ENCODE results near the gene LMNTD2. TPM values are rescaled to one million over a fixed set of nuclear protein-coding genes. Genes with fewer than 3 reads are reported as not detected.
A peak's percentile ranks its signal among the peaks of the same experiment; 100 is the strongest.
"Not testable (repeated sequence)": the region's sequence is repeated elsewhere in the genome, so short reads cannot be mapped to it uniquely, and the experiment has no call there.

LMNTD2 gene
- total and polyA plus RNA-seq, 4 donors, result 0.79 to 7.6 (median 3.3) TPM

- DNase-seq (ENCODE audit: low read depth in 4 of 6, low spot score in 6 of 6), result no peak
- peak overlapping the region; percentile 85 for H3K4me3 ChIP-seq (ENCODE audit: low read depth, low read length)
- no peak overlapping the region for H3K27ac ChIP-seq (ENCODE audit: low read depth, low read length)
- WGBS (ENCODE audit: insufficient coverage), result 9% methylated on average over 43 of the region's 48 CpGs
- peaks cover 45% of the 10 kb centered on the region for H3K4me1 ChIP-seq (ENCODE audit: control insufficient read depth, insufficient read depth, low read length)
- H3K9me3 ChIP-seq (ENCODE audit: control insufficient read depth, insufficient read depth, low read length), result no peaks in the 10 kb centered on the region
- peaks cover 8% of the 10 kb centered on the region for H3K27me3 ChIP-seq (ENCODE audit: control insufficient read depth, insufficient read depth, low read length)
- H3K36me3 ChIP-seq (ENCODE audit: control insufficient read depth, insufficient read depth, low read length), result peaks cover 28% of the 10 kb centered on the region
Measured at GRCh38 chr11:576811-577610, 16.5 kb upstream of the LMNTD2 start.

DNA sequence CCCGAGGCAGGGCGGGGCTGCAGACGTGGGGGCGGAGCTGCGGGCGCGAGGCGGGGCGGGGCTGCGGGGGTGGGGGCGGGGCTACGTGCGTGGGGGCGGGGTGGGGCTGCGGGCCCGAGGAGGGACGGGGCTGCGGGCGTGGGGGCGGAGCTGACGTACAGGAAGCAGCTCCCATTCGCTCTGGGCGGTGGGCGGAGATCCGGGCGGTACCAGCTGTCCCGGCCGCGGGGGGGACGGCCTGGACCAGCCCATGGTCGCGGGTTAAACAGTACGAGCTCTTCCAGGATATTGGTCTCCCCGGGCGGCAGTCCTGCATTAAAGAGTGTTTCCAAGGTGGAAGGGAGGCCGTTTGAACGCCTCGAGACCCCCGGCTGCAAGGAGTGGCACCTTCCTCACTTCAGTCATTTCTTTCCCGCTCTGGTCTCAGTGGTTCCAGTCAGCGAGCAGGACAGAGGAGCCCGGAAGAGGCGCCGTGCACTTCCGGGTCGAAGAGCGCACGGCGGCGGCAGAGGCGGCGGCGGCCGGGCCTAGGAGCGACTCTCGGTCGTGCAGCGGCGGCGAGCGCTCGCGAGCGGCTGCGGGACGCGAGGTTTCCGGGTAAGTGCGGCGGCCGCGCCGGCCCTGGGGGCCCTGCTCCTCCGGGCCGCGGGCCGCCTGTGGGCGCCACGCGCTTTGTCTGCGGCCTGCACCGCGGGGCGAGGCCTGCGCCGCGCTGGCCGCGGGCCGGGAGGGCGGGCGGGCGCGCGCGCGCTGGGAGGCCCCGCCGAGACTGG, 15.6 kb upstream of the LMNTD2 start, which contains the start of gene PHRF1:
Gene PHRF1, plus strand, starts transcription at position 475 of the 773 bp plus-strand sequence. CDS start 5,043 bp downstream, outside the sequence.
- Histone ChIP-seq H3K4me1 (ENCODE audit: control insufficient read depth, insufficient read depth, low read length) (peaks cover 45% of the 10 kb centered on the region), H3K9me3 (ENCODE audit: control insufficient read depth, insufficient read depth, low read length) (no peaks in the 10 kb centered on the region), H3K27ac (ENCODE audit: low read depth, low read length) (peak within 1 kb of the TSS; percentile 94), H3K36me3 (ENCODE audit: control insufficient read depth, insufficient read depth, low read length) (peaks cover 20% of the 10 kb centered on the region), H3K27me3 (ENCODE audit: control insufficient read depth, insufficient read depth, low read length) (peaks cover 8% of the 10 kb centered on the region), H3K4me3 (ENCODE audit: low read depth, low read length) (peak within 1 kb of the TSS; percentile 89)
- DNase-seq (ENCODE audit: low read depth in 4 of 6, low spot score in 6 of 6), result peak; percentile 79 to 98 (median 90)
- under 1% methylated on average over 78 of the region's 99 CpGs for WGBS (ENCODE audit: insufficient coverage)

DNA sequence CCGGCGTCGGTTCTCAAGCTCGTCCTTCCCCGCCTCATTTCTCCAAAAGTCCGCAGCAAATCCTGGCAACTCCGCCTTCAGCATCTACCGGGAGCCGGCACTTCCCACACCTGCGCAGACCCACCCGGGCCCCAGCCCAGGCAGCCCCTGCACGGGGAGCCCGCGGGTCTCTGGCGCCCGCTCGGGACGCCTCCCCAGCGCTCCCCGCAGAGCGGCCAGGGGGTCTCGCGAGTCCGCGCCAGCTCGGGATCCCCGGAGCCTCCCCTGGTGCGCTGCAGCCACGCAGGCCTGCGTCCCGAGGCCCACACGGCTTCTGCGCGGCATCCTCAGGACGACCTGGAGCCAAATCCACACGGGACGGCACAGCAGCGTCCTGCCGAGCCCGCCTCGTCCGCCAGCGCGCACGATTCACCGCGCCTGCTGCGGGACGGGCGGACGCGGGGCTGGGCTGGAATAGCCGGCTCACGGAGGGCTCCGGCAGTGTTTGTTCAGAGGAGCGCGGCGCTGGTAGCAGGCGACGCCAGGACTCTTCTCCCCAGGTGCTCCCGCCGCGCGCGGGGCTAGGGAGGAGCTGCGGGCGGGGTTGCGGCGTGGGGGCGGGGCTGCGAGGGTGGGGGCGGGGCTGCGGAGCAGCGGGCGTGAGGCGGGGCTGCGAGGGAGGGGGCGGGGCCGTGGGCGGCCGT, 14.9 kb upstream of the LMNTD2 start:
- peak in 2 of 6 donors; percentile 55 to 85 for DNase-seq (ENCODE audit: low read depth in 4 of 6, low spot score in 6 of 6)
- H3K27ac ChIP-seq (ENCODE audit: low read depth, low read length), result no peak overlapping the region

GRCh38 chr11:574632-575312, 14.2 kb upstream of the LMNTD2 start:
- H3K9me3 ChIP-seq (ENCODE audit: control insufficient read depth, insufficient read depth, low read length), result no peaks in the 10 kb centered on the region
- no peak overlapping the region for H3K27ac ChIP-seq (ENCODE audit: low read depth, low read length)
- 18% methylated on average over 24 of the region's 25 CpGs for WGBS (ENCODE audit: insufficient coverage)
- DNase-seq (ENCODE audit: low read depth in 4 of 6, low spot score in 6 of 6), result no peak
- peaks cover 8% of the 10 kb centered on the region for H3K27me3 ChIP-seq (ENCODE audit: control insufficient read depth, insufficient read depth, low read length)
- peaks cover 43% of the 10 kb centered on the region for H3K4me1 ChIP-seq (ENCODE audit: control insufficient read depth, insufficient read depth, low read length)
- peak overlapping the region; percentile 57 for H3K4me3 ChIP-seq (ENCODE audit: low read depth, low read length)
- peaks cover 18% of the 10 kb centered on the region for H3K36me3 ChIP-seq (ENCODE audit: control insufficient read depth, insufficient read depth, low read length)

More for the DNA sequence above, 14.9 kb upstream of the LMNTD2 start:
- peaks cover 45% of the 10 kb centered on the region for H3K4me1 ChIP-seq (ENCODE audit: control insufficient read depth, insufficient read depth, low read length)
- WGBS (ENCODE audit: insufficient coverage), result under 1% methylated on average over 54 of the region's 81 CpGs
- peaks cover 18% of the 10 kb centered on the region for H3K36me3 ChIP-seq (ENCODE audit: control insufficient read depth, insufficient read depth, low read length)
- peak overlapping the region; percentile 57 for H3K4me3 ChIP-seq (ENCODE audit: low read depth, low read length)
- no peaks in the 10 kb centered on the region for H3K9me3 ChIP-seq (ENCODE audit: control insufficient read depth, insufficient read depth, low read length)
- peaks cover 8% of the 10 kb centered on the region for H3K27me3 ChIP-seq (ENCODE audit: control insufficient read depth, insufficient read depth, low read length)

DNA sequence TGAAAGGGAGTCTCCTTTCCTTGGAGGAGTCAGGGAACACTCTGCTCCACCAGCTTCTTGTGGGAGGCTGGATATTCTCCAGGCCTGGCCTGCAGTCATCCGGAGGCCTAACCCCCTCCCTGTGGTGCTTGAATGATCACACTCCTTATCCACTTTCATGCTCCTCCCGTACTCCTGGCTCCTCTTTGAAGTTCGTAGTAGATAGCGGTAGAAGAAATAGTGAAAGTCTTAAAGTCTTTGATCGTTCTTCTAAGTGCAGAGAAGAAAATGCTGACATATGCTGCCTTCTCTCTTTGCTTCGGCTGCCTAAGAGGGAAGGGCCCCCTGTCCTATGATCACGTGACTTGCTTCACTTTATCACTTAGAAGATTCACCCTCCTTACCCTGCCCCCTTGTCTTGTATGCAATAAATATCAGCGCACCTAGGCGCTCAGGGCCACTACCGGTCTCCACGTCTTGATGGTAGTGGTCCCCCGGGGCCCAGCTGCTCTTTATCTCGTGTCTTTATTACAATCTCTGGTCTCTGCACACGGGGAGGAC, 13.6 kb upstream of the LMNTD2 start:
- H3K27ac ChIP-seq (ENCODE audit: low read depth, low read length), result not testable (repeated sequence)

DNA sequence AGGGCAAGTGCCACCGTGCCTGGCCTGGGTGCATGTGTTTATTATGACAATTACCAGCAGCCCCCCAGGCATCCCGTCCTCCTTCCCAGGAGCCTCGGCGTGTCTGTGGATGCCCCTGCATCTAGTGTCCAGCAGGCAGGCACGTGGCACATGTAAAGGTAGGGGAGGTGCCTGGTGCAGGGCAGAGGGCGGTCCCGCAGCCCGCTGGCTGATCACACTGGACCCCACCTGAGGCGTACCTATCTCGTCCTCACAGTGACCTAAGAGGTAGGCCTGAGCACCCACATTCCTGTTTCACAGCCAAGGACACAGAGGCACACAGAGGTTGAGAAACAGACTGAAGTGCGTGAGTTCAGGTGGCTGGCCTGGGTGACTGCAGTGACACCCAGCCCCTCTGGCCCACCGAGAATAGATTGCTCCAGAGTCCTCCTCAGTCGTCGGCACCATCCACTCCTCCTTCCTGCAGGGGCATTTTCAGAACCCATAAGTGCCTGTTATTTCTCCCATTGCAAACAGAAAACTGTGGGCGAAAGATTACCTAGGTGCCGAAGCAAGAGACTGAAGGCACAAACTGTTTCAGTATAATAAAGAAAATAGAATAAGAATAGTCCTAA, 12.7 kb upstream of the LMNTD2 start:
- Histone ChIP-seq H3K27me3 (ENCODE audit: control insufficient read depth, insufficient read depth, low read length) (peaks cover 8% of the 10 kb centered on the region), H3K4me3 (ENCODE audit: low read depth, low read length) (no peak overlapping the region), H3K4me1 (ENCODE audit: control insufficient read depth, insufficient read depth, low read length) (peaks cover 36% of the 10 kb centered on the region), H3K9me3 (ENCODE audit: control insufficient read depth, insufficient read depth, low read length) (no peaks in the 10 kb centered on the region), H3K27ac (ENCODE audit: low read depth, low read length) (no peak overlapping the region), H3K36me3 (ENCODE audit: control insufficient read depth, insufficient read depth, low read length) (peaks cover 8% of the 10 kb centered on the region)
- 92% methylated on average over 11 of the region's 16 CpGs for WGBS (ENCODE audit: insufficient coverage)
- no peak for DNase-seq (ENCODE audit: low read depth in 4 of 6, low spot score in 6 of 6)

More for the DNA sequence above, 13.6 kb upstream of the LMNTD2 start:
- H3K36me3 ChIP-seq (ENCODE audit: control insufficient read depth, insufficient read depth, low read length), result peaks cover 16% of the 10 kb centered on the region
- H3K9me3 ChIP-seq (ENCODE audit: control insufficient read depth, insufficient read depth, low read length); H3K4me3 ChIP-seq (ENCODE audit: low read depth, low read length); H3K27me3 ChIP-seq (ENCODE audit: control insufficient read depth, insufficient read depth, low read length): not testable (repeated sequence)
- H3K4me1 ChIP-seq (ENCODE audit: control insufficient read depth, insufficient read depth, low read length), result peaks cover 42% of the 10 kb centered on the region
- 34% methylated on average over 9 of the region's 14 CpGs for WGBS (ENCODE audit: insufficient coverage)
- peak in 1 of 6 donors; percentile 13 for DNase-seq (ENCODE audit: low read depth in 4 of 6, low spot score in 6 of 6)

- Histone ChIP-seq H3K4me1 (ENCODE audit: control insufficient read depth, insufficient read depth, low read length) (peaks cover 33% of the 10 kb centered on the region), H3K27ac (ENCODE audit: low read depth, low read length) (no peak overlapping the region), H3K4me3 (ENCODE audit: low read depth, low read length) (no peak overlapping the region), H3K27me3 (ENCODE audit: control insufficient read depth, insufficient read depth, low read length) (peaks cover 8% of the 10 kb centered on the region), H3K9me3 (ENCODE audit: control insufficient read depth, insufficient read depth, low read length) (no peaks in the 10 kb centered on the region), H3K36me3 (ENCODE audit: control insufficient read depth, insufficient read depth, low read length) (peaks cover 4% of the 10 kb centered on the region)
- 52% methylated on average over 5 of the region's 8 CpGs for WGBS (ENCODE audit: insufficient coverage)
- DNase-seq (ENCODE audit: low read depth in 4 of 6, low spot score in 6 of 6), result no peak
Measured at GRCh38 chr11:571802-572185, 11.3 kb upstream of the LMNTD2 start.

DNA sequence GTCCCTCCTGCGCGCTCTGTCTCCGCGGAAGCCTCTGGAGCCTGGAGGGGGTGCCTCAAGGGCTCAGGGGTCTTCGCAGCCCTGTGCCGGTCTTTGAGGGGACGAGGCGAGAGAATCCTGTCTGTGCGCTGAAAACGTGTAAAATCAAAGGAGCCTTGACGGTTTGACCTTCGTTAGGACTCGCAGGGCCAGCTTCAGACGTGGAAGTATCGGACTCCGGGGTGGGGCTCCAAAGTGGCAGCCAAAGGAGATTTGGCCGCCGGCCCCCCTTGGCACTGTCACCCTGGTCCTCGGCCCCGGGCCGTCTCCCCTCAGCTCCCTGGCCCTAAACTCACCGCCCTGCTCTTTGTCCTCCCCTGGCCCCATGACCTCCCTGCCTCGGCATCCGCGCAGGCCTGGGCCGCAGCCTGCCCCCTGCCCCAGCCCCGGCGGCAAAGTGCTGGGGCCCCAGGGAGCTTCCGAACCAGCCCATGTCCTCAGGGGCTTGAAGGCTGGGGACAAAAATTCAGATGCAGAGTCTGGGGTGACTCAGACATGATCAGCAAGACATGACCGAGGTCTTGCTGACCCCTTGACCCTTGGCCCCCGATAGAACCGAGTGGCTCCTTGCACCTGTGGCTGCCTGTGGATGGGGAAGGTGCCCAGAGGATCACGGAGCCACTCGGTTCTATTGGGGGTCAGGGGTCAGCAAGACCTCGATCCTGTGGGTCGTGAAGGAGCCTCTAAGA, 8.8 kb upstream of the LMNTD2 start:
- H3K27me3 ChIP-seq (ENCODE audit: control insufficient read depth, insufficient read depth, low read length), result no peaks in the 10 kb centered on the region
- DNase-seq (ENCODE audit: low read depth in 4 of 6, low spot score in 6 of 6), result peak in 1 of 6 donors; percentile 12
- H3K36me3 ChIP-seq (ENCODE audit: control insufficient read depth, insufficient read depth, low read length), result peaks cover 10% of the 10 kb centered on the region
- H3K9me3 ChIP-seq (ENCODE audit: control insufficient read depth, insufficient read depth, low read length), result no peaks in the 10 kb centered on the region
- H3K27ac ChIP-seq (ENCODE audit: low read depth, low read length), result no peak overlapping the region
- WGBS (ENCODE audit: insufficient coverage), result 24% methylated on average over 36 of the region's 36 CpGs
- peak overlapping the region; percentile 41 for H3K4me3 ChIP-seq (ENCODE audit: low read depth, low read length)
- peaks cover 28% of the 10 kb centered on the region for H3K4me1 ChIP-seq (ENCODE audit: control insufficient read depth, insufficient read depth, low read length)

All from spinal cord (tissue), 10 donors.